K562 (cell line): ENCODE data around the gene CACNG3. TPM values are rescaled to one million over a fixed set of nuclear protein-coding genes. Genes with fewer than 3 reads are reported as not detected.
A peak's percentile ranks its signal among the peaks of the same experiment; 100 is the strongest.

ENCODE experiments used
- FIP1L1 ChIP-seq: fragments of 200-400 bp; formaldehyde crosslinking; IDR thresholded peaks from 2 replicates; pipeline ENCODE4 v1.6.1; 2018; ENCODE audit warnings: mild to moderate bottlenecking, low read depth, low read length; ENCODE audit not compliant: poor library complexity, severe bottlenecking
- FOXA1 ChIP-seq: fragments of 450-650 bp; IDR thresholded peaks from 2 replicates; pipeline ENCODE4 v1.6.1; 2016; ENCODE audit warnings: mild to moderate bottlenecking, borderline replicate concordance
- GATAD2B ChIP-seq: fragments of 450-650 bp; IDR thresholded peaks from 2 replicates; pipeline ENCODE4 v1.6.1; 2017; ENCODE audit warnings: mild to moderate bottlenecking, borderline replicate concordance
- HDAC3 ChIP-seq: fragments of 450-650 bp; IDR thresholded peaks from 2 replicates; pipeline ENCODE4 v1.6.1; 2018; ENCODE audit warnings: borderline replicate concordance, mild to moderate bottlenecking, moderate library complexity; ENCODE audit not compliant: partially characterized antibody
- KAT2B ChIP-seq: IDR thresholded peaks from one replicate; pipeline ENCODE4 v1.6.1; 2012; ENCODE audit warnings: low read depth, mild to moderate bottlenecking, control low read depth, inconsistent platforms, low read length, moderate library complexity
- MECOM ChIP-seq: fragments of 250-450 bp; sonication (Bioruptor Pico); IDR thresholded peaks from 2 replicates; pipeline ENCODE4 v1.8.0; 2022; ENCODE audit warnings: inconsistent platforms
- NCOA2 ChIP-seq, 2 experiments: fragments of 450-650 bp; IDR thresholded peaks; 2 replicates each; pipeline ENCODE4 v1.6.1; 2018; ENCODE audit warnings: mild to moderate bottlenecking in 2 of 2, moderate library complexity in 1 of 2; ENCODE audit not compliant: partially characterized antibody in 2 of 2
- POLR2A ChIP-seq: fragments of 450-650 bp; conservative IDR thresholded peaks from 2 replicates; pipeline ENCODE4 v1.6.1; 2016
- PURB ChIP-seq: sonication (generic); formaldehyde crosslinking; IDR thresholded peaks from 2 replicates; pipeline ENCODE4 v1.9.0; 2021; ENCODE audit warnings: low read depth, mild to moderate bottlenecking, missing genetic modification reagents
- RBM15 ChIP-seq: fragments of 200-400 bp; formaldehyde crosslinking; IDR thresholded peaks from 2 replicates; pipeline ENCODE4 v1.6.1; 2018; ENCODE audit warnings: mild to moderate bottlenecking, low read length, moderate library complexity; ENCODE audit not compliant: insufficient read depth
- SREBF2 ChIP-seq: sonication (generic); formaldehyde crosslinking; IDR thresholded peaks from 2 replicates; pipeline ENCODE4 v1.4.0; 2020; ENCODE audit warnings: mild to moderate bottlenecking, missing genetic modification reagents
- SUPT5H ChIP-seq: fragments of 450-650 bp; IDR thresholded peaks from 2 replicates; pipeline ENCODE4 v1.6.1; 2016
- TGIF2 ChIP-seq: sonication (generic); formaldehyde crosslinking; IDR thresholded peaks from 2 replicates; pipeline ENCODE4 v1.8.1; 2022; ENCODE audit warnings: mild to moderate bottlenecking, missing genetic modification reagents, moderate library complexity
- THRAP3 ChIP-seq: fragments of 450-650 bp; IDR thresholded peaks from 2 replicates; pipeline ENCODE4 v1.6.1; 2016; ENCODE audit warnings: mild to moderate bottlenecking, inconsistent platforms, borderline replicate concordance
- ZNF444 ChIP-seq: fragments of 250-450 bp; sonication (Bioruptor Pico); IDR thresholded peaks from 2 replicates; pipeline ENCODE4 v1.4.0; 2020; ENCODE audit warnings: mild to moderate bottlenecking, moderate library complexity
- ZNF561 ChIP-seq: fragments of 450-650 bp; formaldehyde crosslinking; conservative IDR thresholded peaks from 2 replicates; pipeline ENCODE4 v1.4.0; 2020; ENCODE audit warnings: mild to moderate bottlenecking, moderate library complexity
- ZNF717 ChIP-seq: fragments of 250-450 bp; sonication (Bioruptor Pico); IDR thresholded peaks from 2 replicates; pipeline ENCODE4 v1.5.0; 2021
- polyA plus RNA-seq, 8 experiments: library from polyadenylated mRNA; depleted of rRNA in 4 of 8; stranded (reverse) in 5 of 8; unstranded in 3 of 8; fragments of >200 nt; fragmentation: Nextera tagmentation in 2 of 8; fragmentation: Illumina TruSeq in 1 of 8; extraction: Ambion mirVana in 2 of 8; extraction: Trizol in 1 of 8; gene quantifications; 2 replicates each; pipeline versions ENCODE4 v1.2.1 to v1.2.3, GENCODE V29; 2011 to 2014; ENCODE audit warnings: inconsistent platforms in 1 of 8, missing spikeins in 1 of 8
- total RNA-seq, 7 experiments: library from RNA; depleted of rRNA in 6 of 7; stranded (reverse); fragments of >200 nt in 6 of 7; fragmentation: Illumina TruSeq in 2 of 7; extraction: Trizol in 2 of 7; gene quantifications; 2 replicates each; pipeline versions ENCODE4 v1.2.1 to v1.2.3, GENCODE V29; 2011 to 2021; ENCODE audit warnings: low replicate concordance in 1 of 7
- TF ChIP-seq, protein P1 (sequence below): IDR thresholded peaks from 2 replicates; pipeline ENCODE4 v1.6.1; 2011; ENCODE audit warnings: borderline replicate concordance, low read depth, mild to moderate bottlenecking, moderate library complexity, low read length; ENCODE audit not compliant: insufficient read depth, poor library complexity, severe bottlenecking
- TF ChIP-seq, protein P2 (sequence below): fragments of 450-650 bp; formaldehyde crosslinking; IDR thresholded peaks from 2 replicates; pipeline ENCODE4 v1.4.0; 2020; ENCODE audit warnings: mild to moderate bottlenecking, moderate library complexity
- TF ChIP-seq, protein P3 (sequence below): fragments of 450-650 bp; formaldehyde crosslinking; IDR thresholded peaks from 2 replicates; pipeline ENCODE4 v1.4.0; 2022; ENCODE audit warnings: missing genetic modification characterization
- TF ChIP-seq, protein P4 (sequence below): sonication (generic); formaldehyde crosslinking; IDR thresholded peaks from 2 replicates; pipeline ENCODE4 v1.8.0; 2023; ENCODE audit warnings: mild to moderate bottlenecking, missing genetic modification reagents
- TF ChIP-seq, protein P5 (sequence below): fragments of 250-450 bp; sonication (Bioruptor Pico); IDR thresholded peaks from 2 replicates; pipeline ENCODE4 v1.5.1; 2021; ENCODE audit warnings: mild to moderate bottlenecking

Gene CACNG3
- total and polyA plus RNA-seq, 9 of the 15 experiments (the other 6 are each of a cell fraction or from before 2014, with no cell fraction given), result not detected

DNA sequence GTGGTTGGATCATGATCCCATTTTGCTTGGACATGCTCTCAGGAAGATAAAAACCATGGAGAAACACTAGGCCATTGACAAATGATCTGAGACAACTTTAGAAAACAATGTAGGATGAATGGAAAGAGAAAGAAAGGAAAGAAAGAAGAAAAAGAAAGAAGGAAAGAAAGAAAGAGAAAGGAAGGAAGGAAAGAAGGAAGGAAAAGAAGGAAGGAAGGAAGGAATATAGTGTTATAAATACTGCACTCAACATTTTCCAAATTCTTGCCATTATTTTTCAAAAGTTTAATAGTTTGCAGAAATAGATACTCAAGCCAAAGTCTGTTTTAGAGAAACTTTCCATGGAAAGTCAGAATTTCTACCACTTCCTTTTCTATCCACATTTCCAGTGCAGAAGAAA lies 39.2 kb upstream of the CACNG3 start (continued):
- 0 out of 2 replicates have a peak, but pooled peaks have one; percentile 77 for TF ChIP-seq THRAP3
- TF ChIP-seq, protein P1, sequence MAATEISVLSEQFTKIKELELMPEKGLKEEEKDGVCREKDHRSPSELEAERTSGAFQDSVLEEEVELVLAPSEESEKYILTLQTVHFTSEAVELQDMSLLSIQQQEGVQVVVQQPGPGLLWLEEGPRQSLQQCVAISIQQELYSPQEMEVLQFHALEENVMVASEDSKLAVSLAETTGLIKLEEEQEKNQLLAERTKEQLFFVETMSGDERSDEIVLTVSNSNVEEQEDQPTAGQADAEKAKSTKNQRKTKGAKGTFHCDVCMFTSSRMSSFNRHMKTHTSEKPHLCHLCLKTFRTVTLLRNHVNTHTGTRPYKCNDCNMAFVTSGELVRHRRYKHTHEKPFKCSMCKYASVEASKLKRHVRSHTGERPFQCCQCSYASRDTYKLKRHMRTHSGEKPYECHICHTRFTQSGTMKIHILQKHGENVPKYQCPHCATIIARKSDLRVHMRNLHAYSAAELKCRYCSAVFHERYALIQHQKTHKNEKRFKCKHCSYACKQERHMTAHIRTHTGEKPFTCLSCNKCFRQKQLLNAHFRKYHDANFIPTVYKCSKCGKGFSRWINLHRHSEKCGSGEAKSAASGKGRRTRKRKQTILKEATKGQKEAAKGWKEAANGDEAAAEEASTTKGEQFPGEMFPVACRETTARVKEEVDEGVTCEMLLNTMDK, result no peak
- peak; percentile 53 for TF ChIP-seq POLR2A
- no peak for TF ChIP-seq ZNF717 (CRISPR knock-in tag)
- peak; percentile 59; the same call in 1 of the 2 replicates for TF ChIP-seq SUPT5H
- no peak for TF ChIP-seq RBM15
- TF ChIP-seq, protein P2, sequence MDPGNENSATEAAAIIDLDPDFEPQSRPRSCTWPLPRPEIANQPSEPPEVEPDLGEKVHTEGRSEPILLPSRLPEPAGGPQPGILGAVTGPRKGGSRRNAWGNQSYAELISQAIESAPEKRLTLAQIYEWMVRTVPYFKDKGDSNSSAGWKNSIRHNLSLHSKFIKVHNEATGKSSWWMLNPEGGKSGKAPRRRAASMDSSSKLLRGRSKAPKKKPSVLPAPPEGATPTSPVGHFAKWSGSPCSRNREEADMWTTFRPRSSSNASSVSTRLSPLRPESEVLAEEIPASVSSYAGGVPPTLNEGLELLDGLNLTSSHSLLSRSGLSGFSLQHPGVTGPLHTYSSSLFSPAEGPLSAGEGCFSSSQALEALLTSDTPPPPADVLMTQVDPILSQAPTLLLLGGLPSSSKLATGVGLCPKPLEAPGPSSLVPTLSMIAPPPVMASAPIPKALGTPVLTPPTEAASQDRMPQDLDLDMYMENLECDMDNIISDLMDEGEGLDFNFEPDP (CRISPR knock-in tag), result no peak
- TF ChIP-seq, protein P3, sequence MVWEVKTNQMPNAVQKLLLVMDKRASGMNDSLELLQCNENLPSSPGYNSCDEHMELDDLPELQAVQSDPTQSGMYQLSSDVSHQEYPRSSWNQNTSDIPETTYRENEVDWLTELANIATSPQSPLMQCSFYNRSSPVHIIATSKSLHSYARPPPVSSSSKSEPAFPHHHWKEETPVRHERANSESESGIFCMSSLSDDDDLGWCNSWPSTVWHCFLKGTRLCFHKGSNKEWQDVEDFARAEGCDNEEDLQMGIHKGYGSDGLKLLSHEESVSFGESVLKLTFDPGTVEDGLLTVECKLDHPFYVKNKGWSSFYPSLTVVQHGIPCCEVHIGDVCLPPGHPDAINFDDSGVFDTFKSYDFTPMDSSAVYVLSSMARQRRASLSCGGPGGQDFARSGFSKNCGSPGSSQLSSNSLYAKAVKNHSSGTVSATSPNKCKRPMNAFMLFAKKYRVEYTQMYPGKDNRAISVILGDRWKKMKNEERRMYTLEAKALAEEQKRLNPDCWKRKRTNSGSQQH (CRISPR knock-in tag), result 0 out of 2 replicates have a peak, but pooled peaks have one; percentile 46
- TF ChIP-seq, protein P4, sequence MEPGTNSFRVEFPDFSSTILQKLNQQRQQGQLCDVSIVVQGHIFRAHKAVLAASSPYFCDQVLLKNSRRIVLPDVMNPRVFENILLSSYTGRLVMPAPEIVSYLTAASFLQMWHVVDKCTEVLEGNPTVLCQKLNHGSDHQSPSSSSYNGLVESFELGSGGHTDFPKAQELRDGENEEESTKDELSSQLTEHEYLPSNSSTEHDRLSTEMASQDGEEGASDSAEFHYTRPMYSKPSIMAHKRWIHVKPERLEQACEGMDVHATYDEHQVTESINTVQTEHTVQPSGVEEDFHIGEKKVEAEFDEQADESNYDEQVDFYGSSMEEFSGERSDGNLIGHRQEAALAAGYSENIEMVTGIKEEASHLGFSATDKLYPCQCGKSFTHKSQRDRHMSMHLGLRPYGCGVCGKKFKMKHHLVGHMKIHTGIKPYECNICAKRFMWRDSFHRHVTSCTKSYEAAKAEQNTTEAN (CRISPR knock-in tag), result no peak
- no peak for TF ChIP-seq KAT2B
- no peak for TF ChIP-seq SREBF2 (CRISPR knock-in tag)
- TF ChIP-seq NCOA2 (IDR thresholded peaks at IDR 0.05; ENCODE audit: partially characterized antibody in 2 of 2), result no peak
- TF ChIP-seq, protein P5, sequence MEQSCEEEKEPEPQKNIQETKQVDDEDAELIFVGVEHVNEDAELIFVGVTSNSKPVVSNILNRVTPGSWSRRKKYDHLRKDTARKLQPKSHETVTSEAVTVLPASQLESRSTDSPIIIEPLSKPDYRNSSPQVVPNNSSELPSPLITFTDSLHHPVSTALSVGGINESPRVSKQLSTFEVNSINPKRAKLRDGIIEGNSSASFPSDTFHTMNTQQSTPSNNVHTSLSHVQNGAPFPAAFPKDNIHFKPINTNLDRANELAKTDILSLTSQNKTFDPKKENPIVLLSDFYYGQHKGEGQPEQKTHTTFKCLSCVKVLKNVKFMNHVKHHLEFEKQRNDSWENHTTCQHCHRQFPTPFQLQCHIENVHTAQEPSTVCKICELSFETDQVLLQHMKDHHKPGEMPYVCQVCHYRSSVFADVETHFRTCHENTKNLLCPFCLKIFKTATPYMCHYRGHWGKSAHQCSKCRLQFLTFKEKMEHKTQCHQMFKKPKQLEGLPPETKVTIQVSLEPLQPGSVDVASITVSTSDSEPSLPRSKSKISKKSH (CRISPR knock-in tag), result no peak
- TF ChIP-seq MECOM, result no peak
- TF ChIP-seq ZNF561 (CRISPR knock-in tag), result no peak
- TF ChIP-seq GATAD2B, result no peak
- TF ChIP-seq FIP1L1, result no peak
- no peak for TF ChIP-seq PURB
- no peak for TF ChIP-seq FOXA1
- TF ChIP-seq ZNF444, result no peak
- TF ChIP-seq TGIF2 (CRISPR knock-in tag), result no peak
- no peak for TF ChIP-seq HDAC3
